GM19035 (cell line): ENCODE measurements around the gene CKAP2L.

Experiments
- ATAC-seq: cut with Tn5 transposase; IDR thresholded peaks from one replicate; pipeline ENCODE4 v1.9.1; 2021; ENCODE audit not compliant: unreplicated experiment

CKAP2L gene

DNA sequence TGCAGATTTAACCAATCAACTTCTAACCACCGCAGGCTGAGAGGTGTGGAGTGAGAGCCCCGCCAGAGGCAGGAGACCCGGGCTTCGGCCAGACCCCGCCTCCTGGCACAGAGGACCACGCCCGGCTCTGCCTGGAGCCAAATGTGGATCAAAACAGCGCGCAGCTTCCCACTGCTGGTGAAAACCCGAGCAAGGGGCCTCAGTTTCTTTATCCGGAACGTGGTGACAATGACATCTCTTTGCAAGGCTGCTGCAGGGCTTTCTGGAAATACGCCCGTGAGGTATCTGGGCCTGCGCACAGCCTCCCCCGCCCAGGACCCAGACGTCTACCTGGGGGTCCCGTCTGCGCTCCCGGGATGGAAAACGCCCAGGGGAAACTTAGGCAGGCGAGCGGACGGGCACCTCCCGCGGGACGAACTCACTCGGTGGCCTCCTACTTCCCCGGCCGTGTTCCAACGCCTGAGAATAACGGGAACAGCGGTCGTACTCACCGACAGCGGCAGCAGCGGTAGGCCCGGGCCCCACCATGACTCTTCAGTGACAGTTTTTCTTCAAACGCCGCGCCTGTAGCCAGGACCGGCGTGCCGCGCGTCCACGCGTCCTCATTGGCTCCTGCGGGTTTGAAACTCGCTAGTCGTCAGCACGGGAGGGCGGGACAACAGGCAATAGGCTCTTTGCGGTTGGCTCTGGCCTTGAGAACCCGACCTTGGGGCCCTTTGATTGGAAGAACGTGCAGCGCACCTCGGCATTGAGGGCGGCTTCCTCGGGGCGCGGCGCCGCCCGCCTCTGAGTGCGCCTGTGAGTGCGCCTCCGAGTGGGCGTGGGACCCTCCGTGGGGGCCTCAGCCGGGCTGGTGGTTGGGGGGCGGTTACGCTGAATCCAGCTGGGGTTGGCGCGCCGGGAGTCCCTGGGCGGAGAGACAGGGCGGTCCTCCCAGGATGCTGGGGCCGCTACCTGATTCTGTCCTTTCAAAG lies at the start of gene CKAP2L:
Gene CKAP2L (minus strand): TSS at position 539 of the 974 bp plus-strand sequence. CDS start 11 bp downstream, at position 528.
- ATAC-seq: peak; percentile 99

GRCh38 chr2:112813280-112813966 lies 49.0 kb upstream of the CKAP2L start:
- ATAC-seq: no peak

GRCh38 chr2:112812318-112813267 lies 48.2 kb upstream of the CKAP2L start:
- ATAC-seq: peak; percentile 67

- ATAC-seq: peak; percentile 41
Measured at GRCh38 chr2:112811841-112812306, 47.5 kb upstream of the CKAP2L start.

DNA sequence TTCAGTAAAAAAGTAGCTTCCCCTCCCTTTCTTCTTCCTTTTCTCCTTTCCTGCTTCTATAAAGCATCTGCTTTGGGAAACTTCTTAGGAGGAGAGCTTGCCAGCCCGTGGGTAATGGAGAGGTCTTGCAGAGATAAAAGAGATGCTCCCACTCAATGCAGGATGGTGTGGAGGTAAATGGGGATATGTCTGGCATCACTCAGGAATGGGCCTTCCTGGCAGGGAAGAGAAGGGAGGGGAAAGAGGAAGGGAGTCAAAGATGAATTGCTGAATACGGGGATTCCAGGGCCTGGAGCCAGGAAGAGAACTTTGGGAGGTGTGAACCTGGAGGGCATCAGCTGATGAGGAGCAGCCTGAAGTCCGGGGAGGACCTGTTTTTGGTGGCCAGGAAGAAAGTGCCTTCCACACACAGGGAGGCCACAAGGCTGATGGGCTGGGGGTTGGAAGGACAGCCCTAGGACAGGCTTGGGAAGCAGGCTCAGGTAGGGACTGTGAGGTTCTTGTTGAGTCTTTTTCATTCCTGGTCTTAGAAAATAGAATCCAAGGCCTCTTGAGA lies 46.9 kb upstream of the CKAP2L start:
- ATAC-seq: no peak

GRCh38 chr2:112809112-112809511 lies 44.7 kb upstream of the CKAP2L start:
- no peak for ATAC-seq

GRCh38 chr2:112807233-112807807 lies 42.9 kb upstream of the CKAP2L start:
- no peak for ATAC-seq

- ATAC-seq: peak; percentile 73
Measured at GRCh38 chr2:112805542-112805941, 41.1 kb upstream of the CKAP2L start.

DNA sequence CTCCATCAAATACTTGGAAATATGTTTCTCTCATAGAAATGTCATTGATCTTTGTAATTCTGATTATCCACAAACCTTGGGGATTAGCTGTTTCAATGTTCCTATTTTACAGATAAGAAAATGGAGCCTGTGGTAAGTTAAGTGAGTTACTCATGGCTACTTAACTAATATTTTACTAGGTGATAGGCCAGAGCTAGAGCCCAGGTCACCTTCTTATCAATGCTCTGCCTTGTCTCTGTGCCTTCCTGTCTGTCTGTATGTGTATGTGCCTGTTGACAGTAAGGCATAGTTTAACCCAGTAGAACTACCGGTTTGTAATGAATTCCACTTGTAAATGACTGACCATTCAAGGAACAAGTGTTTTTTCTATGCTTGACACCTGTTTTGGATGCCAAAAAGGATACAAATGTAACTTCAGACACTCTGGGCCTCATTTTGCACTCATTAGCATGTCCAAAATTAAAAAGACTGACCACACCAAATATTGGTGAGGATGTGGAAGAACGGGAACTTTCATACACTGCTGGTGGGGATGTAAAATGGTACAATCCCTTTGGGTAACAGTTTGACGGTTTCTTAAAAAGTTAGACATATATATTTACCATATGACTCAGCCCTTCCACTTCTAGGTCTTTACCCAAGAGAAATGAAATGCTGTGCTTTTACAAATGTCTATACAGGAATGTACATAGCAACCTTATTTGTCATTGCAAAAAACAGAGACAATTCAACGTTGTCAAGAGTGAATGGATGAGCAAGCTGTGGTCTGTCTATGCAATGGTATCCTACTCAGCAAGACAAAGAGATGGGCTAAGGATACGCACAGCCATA lies 39.5 kb upstream of the CKAP2L start:
- no peak for ATAC-seq

- ATAC-seq: no peak
Measured at GRCh38 chr2:112800881-112801583, 36.6 kb upstream of the CKAP2L start.

- ATAC-seq: no peak
Measured at GRCh38 chr2:112798979-112799975, 34.9 kb upstream of the CKAP2L start.

DNA sequence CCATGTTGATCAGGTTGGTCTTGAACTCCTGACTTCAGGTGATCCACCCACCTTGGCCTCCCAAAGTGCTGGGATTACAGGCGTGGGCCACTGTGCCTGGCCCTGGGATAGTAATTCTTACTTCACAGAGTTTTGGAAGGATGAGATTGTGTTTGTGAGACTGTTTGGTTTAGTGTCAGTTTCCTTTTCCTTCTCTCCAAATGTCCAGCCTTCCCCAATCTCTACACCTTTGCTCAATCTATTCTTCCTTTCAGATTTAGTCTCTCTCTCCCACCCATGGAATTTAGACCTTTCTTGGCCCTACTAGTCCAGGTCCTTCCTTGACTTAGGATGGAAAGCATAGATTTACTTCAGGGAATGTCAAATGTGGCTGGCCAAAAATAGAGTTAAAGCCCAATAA lies 32.1 kb upstream of the CKAP2L start:
- no peak for ATAC-seq

DNA sequence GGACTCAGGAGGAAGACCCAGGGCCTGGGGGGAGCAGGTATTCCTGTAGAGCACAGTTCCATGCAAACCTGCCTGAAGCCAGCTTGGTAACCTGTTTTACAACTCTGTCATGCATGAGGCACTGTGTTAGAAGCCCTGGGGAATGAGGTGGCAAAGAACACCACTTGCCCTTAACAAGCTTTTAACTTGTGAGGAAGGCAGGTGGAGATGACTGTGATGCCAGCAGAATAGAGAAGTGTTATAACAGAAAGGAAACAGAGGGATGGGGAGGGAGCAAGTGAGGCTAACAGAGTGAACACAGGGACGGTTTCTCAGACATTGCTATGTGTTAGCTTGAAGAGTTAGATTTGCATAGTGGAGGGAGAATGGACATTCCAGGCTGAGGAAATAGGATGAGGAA lies 31.4 kb upstream of the CKAP2L start:
- ATAC-seq: no peak

DNA sequence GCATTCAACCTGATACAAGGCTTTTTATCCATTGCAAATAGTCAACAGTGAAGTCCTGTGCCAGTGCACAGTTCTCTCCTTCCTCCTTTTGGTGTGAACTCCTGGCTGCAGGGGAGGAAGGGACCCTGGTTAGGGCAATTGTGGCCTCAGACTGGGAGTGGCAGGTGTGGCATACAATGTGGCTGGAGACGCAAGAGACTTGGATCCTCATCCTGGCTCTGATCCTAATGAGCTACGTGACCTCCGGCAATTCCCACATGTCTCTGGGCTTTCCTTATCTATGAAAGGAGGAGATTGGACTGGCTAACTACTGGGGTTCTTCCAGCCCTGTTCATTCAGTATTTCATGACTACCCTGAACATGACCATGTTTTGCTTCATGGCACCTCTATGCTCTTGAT lies 30.4 kb upstream of the CKAP2L start:
- no peak for ATAC-seq

- ATAC-seq: peak; percentile 69
Measured at GRCh38 chr2:112794131-112794733, 29.8 kb upstream of the CKAP2L start.

GRCh38 chr2:112793449-112793978 lies 29.1 kb upstream of the CKAP2L start:
- peak; percentile 32 for ATAC-seq

DNA sequence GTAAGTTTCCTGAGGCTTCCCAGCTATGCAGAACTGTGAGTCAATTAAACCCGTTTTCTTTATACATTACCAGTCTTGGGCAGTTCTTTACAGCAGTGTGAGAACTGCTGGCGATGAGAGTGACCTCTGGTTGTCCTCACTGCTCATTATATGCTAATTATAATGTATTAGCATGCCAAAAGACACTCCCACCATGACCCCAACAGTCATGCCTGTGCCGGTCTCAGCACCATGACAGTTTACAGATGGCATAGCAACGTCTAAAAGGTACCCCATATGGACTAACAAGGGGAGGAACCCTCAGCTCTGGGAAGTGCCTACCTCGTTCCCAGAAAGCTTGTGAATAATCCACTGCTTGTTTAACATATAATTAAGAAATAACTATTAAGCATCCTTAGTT lies 28.0 kb upstream of the CKAP2L start:
- ATAC-seq: no peak
